A549 (cell line): ENCODE measurements around the gene ZNF304. TPM values are rescaled to one million over a fixed set of nuclear protein-coding genes. Genes with fewer than 3 reads are reported as not detected.

Experiments used
- ATAC-seq, 2 experiments: fragments of 200-7000 bp in 1 of 2; fragments of >200 bp in 1 of 2; cut with Nextera tagmentation in 1 of 2; cut with Tn5 transposase in 1 of 2; 3 replicates each; pipeline versions ENCODE4 v1.8.0 to v1.9.1; 2018 to 2020; ENCODE audit warnings: mild to moderate bottlenecking in 1 of 2, moderate library complexity in 1 of 2
- CTCF ChIA-PET: fragments of 300-600 bp; sonication (Branson Sonifier 250); formaldehyde crosslinking; extraction: SDS; loops from one replicate; lab custom pipeline; 2021; ENCODE audit warnings: antibody characterized with exemption, inconsistent platforms; lab: Yijun Ruan, JAX
- POLR2A ChIA-PET: fragments of 350-600 bp; formaldehyde crosslinking; extraction: SDS; loops from one replicate; lab custom pipeline; 2021; ENCODE audit warnings: antibody characterized with exemption, inconsistent platforms; lab: Yijun Ruan, JAX
- DNase-seq, 2 experiments: peaks; one replicate each; pipeline versions ENCODE4 v3.0.0 to v3.0.0-alpha.2; 2011 to 2016; ENCODE audit warnings: low read depth in 1 of 2, low spot score in 1 of 2
- FAIRE-seq: peaks from 2 replicates; lab custom pipeline; 2011; peaks lifted over from hg19 to GRCh38; lab: Jason Lieb, UNC
- H3K27ac ChIP-seq, 2 experiments: fragments of >200 bp; sonication (Bioruptor Twin); formaldehyde crosslinking; 3 replicates each; pipeline ENCODE4 v1.5.1; 2016 to 2017
- H3K4me1 ChIP-seq: fragments of >200 bp; sonication (Bioruptor Twin); formaldehyde crosslinking; 3 replicates; pipeline ENCODE4 v1.6.1; 2016
- H3K4me2 ChIP-seq: fragments of >200 bp; sonication (Bioruptor Twin); formaldehyde crosslinking; 3 replicates; pipeline ENCODE4 v1.6.1; 2016
- H3K4me3 ChIP-seq: fragments of >200 bp; sonication (Bioruptor Twin); formaldehyde crosslinking; 3 replicates; pipeline ENCODE4 v1.5.1; 2016
- H3K9me3 ChIP-seq: fragments of >200 bp; sonication (Bioruptor Twin); formaldehyde crosslinking; 3 replicates; pipeline ENCODE4 v1.6.1; 2016
- CBX2 ChIP-seq: fragments of 200-600 bp; sonication (generic); IDR thresholded peaks from 2 replicates; pipeline ENCODE4 v1.6.1; 2016; ENCODE audit warnings: low read depth, mild to moderate bottlenecking, borderline replicate concordance
- CEBPB ChIP-seq, 2 experiments: fragments of >200 bp in 1 of 2; sonication (Bioruptor Twin) in 1 of 2; formaldehyde crosslinking in 1 of 2; IDR thresholded peaks; 2 replicates each; pipeline ENCODE4 v1.6.1; 2012 to 2016
- CHD2 ChIP-seq: fragments of 150-350 bp; IDR thresholded peaks from 2 replicates; pipeline ENCODE4 v1.6.1; 2014; ENCODE audit warnings: low read length; ENCODE audit not compliant: partially characterized antibody
- CHD4 ChIP-seq: fragments of 200-600 bp; sonication (generic); IDR thresholded peaks from 2 replicates; pipeline ENCODE4 v1.6.1; 2016; ENCODE audit warnings: antibody characterized with exemption, mild to moderate bottlenecking, borderline replicate concordance
- FOSB ChIP-seq: fragments of 250-450 bp; sonication (Bioruptor Pico); IDR thresholded peaks from 2 replicates; pipeline ENCODE4 v1.5.0; 2020; ENCODE audit warnings: mild to moderate bottlenecking, moderate library complexity
- FOXS1 ChIP-seq: fragments of 250-450 bp; sonication (Bioruptor Pico); IDR thresholded peaks from 2 replicates; pipeline ENCODE4 v1.5.0; 2020; ENCODE audit warnings: mild to moderate bottlenecking, moderate library complexity
- GATA3 ChIP-seq: IDR thresholded peaks from 2 replicates; pipeline ENCODE4 v1.6.1; 2012; ENCODE audit warnings: borderline replicate concordance
- HOXA7 ChIP-seq: fragments of 250-450 bp; sonication (Bioruptor Pico); IDR thresholded peaks from 2 replicates; pipeline ENCODE4 v1.5.0; 2020; ENCODE audit warnings: mild to moderate bottlenecking, moderate library complexity
- KDM5A ChIP-seq: fragments of 200-600 bp; sonication (generic); IDR thresholded peaks from 2 replicates; pipeline ENCODE4 v1.6.1; 2016; ENCODE audit warnings: antibody characterized with exemption, mild to moderate bottlenecking
- MAFK ChIP-seq: fragments of 450-650 bp; IDR thresholded peaks from 2 replicates; pipeline ENCODE4 v1.6.1; 2014; ENCODE audit not compliant: partially characterized antibody
- POLR2AphosphoS2 ChIP-seq: conservative IDR thresholded peaks from 2 replicates; pipeline ENCODE4 v1.6.1; 2012; ENCODE audit warnings: low read length, improper control_type of control experiment, inconsistent platforms
- RAD21 ChIP-seq, 2 experiments: fragments of >200 bp in 1 of 2; sonication (Bioruptor Twin) in 1 of 2; formaldehyde crosslinking in 1 of 2; IDR thresholded peaks in 1 of 2; conservative IDR thresholded peaks in 1 of 2; 2 replicates in 1 of 2; 3 replicates in 1 of 2; pipeline ENCODE4 v1.6.1; 2012 to 2018; ENCODE audit warnings: inconsistent platforms in 1 of 2
- RFX5 ChIP-seq: fragments of 450-650 bp; IDR thresholded peaks from 2 replicates; pipeline ENCODE4 v1.7.1; 2014; ENCODE audit warnings: antibody characterized with exemption, mild to moderate bottlenecking, moderate library complexity
- ZFP36 ChIP-seq: fragments of 450-650 bp; IDR thresholded peaks from 2 replicates; pipeline ENCODE4 v1.6.1; 2014; ENCODE audit warnings: borderline replicate concordance; ENCODE audit not compliant: partially characterized antibody
- ZNF302 ChIP-seq: fragments of 250-450 bp; sonication (Bioruptor Pico); IDR thresholded peaks from 2 replicates; pipeline ENCODE4 v1.9.0; 2021; ENCODE audit warnings: inconsistent platforms, mild to moderate bottlenecking, moderate library complexity
- WGBS: methylation state at CpG from one replicate; pipeline ENCODE4 v1.1.6; 2017; ENCODE audit errors: missing lambda C conversion rate; 5-methylcytosine and 5-hydroxymethylcytosine counted together
- polyA minus RNA-seq: library from RNA; depleted of rRNA, polyadenylated mRNA; stranded (reverse); fragments of >200 nt; gene quantifications from 2 replicates; pipeline ENCODE4 v1.2.3, GENCODE V29; 2011; rRNA and poly(A)+ RNA removed
- polyA plus RNA-seq, 4 experiments: library from polyadenylated mRNA; depleted of rRNA in 3 of 4; stranded (reverse); fragments of >200 nt; fragmentation: RNase III in 1 of 4; extraction: RNeasy Plus Mini Kit Qiagen cat#74134 plus additional on column Dnase treatment in 1 of 4; gene quantifications; 2 replicates in 3 of 4; 3 replicates in 1 of 4; pipeline ENCODE4 v1.2.3, GENCODE V29; 2011 to 2017
- TF ChIP-seq, protein P1 (sequence below): IDR thresholded peaks from 2 replicates; pipeline ENCODE4 v1.6.1; 2012
- TF ChIP-seq, protein P2 (sequence below): IDR thresholded peaks from 2 replicates; pipeline ENCODE4 v1.6.1; 2012; ENCODE audit warnings: low read depth, borderline replicate concordance
- TF ChIP-seq, protein P3 (sequence below): fragments of 150-350 bp; IDR thresholded peaks from 2 replicates; pipeline ENCODE4 v1.6.1; 2014; ENCODE audit warnings: low read depth, mild to moderate bottlenecking, low read length
- TF ChIP-seq, protein P4 (sequence below): fragments of 250-450 bp; sonication (Bioruptor Pico); IDR thresholded peaks from 2 replicates; pipeline ENCODE4 v1.5.0; 2021; ENCODE audit warnings: mild to moderate bottlenecking, moderate library complexity, borderline replicate concordance

The ZNF304 gene
- 4.8 and 5.5 TPM in 2 replicates for polyA plus RNA-seq (2011; rRNA removed)
- 0.94 and 1.3 TPM in 2 replicates for polyA plus RNA-seq (2012; cell fraction: cytosol; rRNA removed)
- polyA plus RNA-seq (2012; cell fraction: nucleus; rRNA removed), result 0.91 and 1.3 TPM in 2 replicates
- polyA plus RNA-seq (2017; fragmentation: RNase III; extraction: RNeasy Plus Mini Kit Qiagen cat#74134 plus additional on column Dnase treatment), result 2.1 to 2.3 TPM (median 2.3 TPM) in 3 replicates
- polyA minus RNA-seq, result 9.0 and 10.3 TPM in 2 replicates

DNA sequence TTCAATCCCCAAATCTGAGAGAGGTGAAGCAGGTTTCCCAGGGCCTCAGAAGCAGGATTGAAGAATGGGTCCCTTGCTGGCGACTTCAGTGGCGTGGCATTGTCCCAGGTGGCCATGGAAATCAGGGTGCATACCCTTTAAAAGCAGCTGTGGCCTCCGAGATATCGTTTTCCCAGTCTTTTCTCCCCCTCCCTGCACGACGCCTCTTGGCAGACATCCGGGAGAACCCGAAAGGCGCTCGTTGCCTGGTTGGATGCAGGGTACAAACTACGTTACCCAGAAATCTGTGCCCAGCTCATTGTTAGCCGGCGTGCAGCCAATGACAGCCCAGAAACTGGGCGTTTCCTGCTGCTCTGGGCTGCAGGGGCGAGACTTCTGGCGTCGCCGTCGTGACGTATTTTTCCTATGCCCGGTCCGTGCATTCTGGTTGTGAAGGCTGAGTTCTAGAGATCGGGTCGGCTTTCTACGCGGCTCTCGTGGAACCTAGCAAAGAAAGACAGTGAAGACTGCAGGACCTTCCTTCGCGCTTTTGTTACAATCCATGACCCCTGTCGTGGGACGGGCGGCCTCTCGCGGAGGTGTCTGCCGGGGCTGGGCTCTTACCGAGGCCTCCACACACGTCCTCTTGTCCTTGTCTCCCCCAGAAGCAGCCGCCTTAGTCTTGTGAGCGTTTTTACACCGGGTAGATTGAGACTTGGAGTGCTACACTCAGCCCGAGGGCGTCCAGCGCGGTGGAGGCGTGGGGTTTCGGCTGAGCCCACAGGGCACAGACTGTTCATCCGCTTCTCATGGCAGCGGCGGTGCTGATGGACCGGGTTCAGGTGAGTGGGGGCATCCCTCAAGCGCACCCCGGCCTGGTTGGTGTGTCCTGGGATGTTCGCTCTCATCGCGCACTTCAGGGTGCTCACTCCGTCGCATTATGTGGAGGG lies at the start of gene ZNF304:
Gene ZNF304, plus strand, starts transcription at position 395 of the 929 bp plus-strand sequence. Its CDS starts 394 bp downstream, at position 789.
- peak within 1 kb of the TSS; percentile 43 to 76; a peak in 4 of 6 replicates for H3K27ac ChIP-seq
- POLR2A ChIA-PET, result interaction anchor here (0.8 to 1.4 kb wide), 2 partner anchors 12 to 111 kb away, joined by 4 to 12 read pairs; partner anchors contain the start of genes TRAPPC2B, ZNF547 and ZNF805
- TF ChIP-seq, protein P1, sequence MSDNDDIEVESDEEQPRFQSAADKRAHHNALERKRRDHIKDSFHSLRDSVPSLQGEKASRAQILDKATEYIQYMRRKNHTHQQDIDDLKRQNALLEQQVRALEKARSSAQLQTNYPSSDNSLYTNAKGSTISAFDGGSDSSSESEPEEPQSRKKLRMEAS, result peak; percentile 85
- TF ChIP-seq ZFP36 (no peak), CEBPB (IDR thresholded peaks at IDR 0.05) (no peak), GATA3 (0 out of 2 replicates have a peak, but pooled peaks have one; percentile 18)
- TF ChIP-seq, protein P2, sequence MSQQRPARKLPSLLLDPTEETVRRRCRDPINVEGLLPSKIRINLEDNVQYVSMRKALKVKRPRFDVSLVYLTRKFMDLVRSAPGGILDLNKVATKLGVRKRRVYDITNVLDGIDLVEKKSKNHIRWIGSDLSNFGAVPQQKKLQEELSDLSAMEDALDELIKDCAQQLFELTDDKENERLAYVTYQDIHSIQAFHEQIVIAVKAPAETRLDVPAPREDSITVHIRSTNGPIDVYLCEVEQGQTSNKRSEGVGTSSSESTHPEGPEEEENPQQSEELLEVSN, result peak; percentile 78; the same call in 1 of the 2 replicates
- ATAC-seq (peak; percentile 92 to 100), FAIRE-seq (peak; percentile 54), DNase-seq (peak; percentile 85 to 94)
- WGBS, result 16% methylated on average over 57 of the region's 57 CpGs
- H3K4me2 ChIP-seq, result peak within 1 kb of the TSS; percentile 53
- H3K9me3 ChIP-seq, result peaks cover 92% of the 10 kb centered on the region
- H3K4me3 ChIP-seq, result peak within 1 kb of the TSS; percentile 63
- no peaks in the 10 kb centered on the region for H3K4me1 ChIP-seq
- CTCF ChIA-PET, result no interaction called here

DNA sequence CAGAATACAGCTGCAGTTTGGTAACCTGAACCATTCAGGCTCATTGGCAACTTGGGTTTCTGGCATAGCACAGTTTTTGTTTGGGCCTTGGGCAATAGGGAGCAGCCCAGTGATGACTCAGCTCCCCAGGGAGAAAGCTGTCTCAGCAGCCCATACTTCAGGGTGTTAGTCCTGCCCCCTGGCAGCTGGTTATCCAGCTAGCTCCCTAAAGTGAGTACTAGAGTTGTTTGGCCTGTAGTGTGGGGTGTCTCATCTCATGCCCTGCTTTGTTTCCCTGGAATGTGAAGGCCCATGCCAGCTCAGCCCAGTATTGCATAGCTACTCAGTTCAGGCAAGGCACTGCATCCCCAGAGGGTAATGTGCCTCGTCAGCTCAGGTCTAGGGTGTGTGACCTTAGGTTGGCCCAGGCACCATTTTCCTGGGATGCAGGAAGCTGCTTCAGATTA lies 49.0 kb upstream of the ZNF304 start:
- no peak for TF ChIP-seq MAFK
- TF ChIP-seq, protein P3, sequence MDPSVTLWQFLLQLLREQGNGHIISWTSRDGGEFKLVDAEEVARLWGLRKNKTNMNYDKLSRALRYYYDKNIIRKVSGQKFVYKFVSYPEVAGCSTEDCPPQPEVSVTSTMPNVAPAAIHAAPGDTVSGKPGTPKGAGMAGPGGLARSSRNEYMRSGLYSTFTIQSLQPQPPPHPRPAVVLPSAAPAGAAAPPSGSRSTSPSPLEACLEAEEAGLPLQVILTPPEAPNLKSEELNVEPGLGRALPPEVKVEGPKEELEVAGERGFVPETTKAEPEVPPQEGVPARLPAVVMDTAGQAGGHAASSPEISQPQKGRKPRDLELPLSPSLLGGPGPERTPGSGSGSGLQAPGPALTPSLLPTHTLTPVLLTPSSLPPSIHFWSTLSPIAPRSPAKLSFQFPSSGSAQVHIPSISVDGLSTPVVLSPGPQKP, result no peak
- no peak for TF ChIP-seq ZFP36
- no peak for TF ChIP-seq POLR2AphosphoS2
- TF ChIP-seq ZNF302 (CRISPR knock-in tag), result no peak
- TF ChIP-seq RFX5, result no peak
- no peak for TF ChIP-seq FOSB (CRISPR knock-in tag)
- TF ChIP-seq, protein P2, result no peak
- TF ChIP-seq KDM5A, result no peak
- no peak for TF ChIP-seq CHD4
- TF ChIP-seq HOXA7 (CRISPR knock-in tag), result no peak
- no peak for TF ChIP-seq RAD21 (conservative IDR thresholded peaks at IDR 0.05 in 1 of 2, IDR thresholded peaks at IDR 0.05 in 1 of 2)
- no peak for TF ChIP-seq FOXS1 (CRISPR knock-in tag)
- TF ChIP-seq, protein P4, sequence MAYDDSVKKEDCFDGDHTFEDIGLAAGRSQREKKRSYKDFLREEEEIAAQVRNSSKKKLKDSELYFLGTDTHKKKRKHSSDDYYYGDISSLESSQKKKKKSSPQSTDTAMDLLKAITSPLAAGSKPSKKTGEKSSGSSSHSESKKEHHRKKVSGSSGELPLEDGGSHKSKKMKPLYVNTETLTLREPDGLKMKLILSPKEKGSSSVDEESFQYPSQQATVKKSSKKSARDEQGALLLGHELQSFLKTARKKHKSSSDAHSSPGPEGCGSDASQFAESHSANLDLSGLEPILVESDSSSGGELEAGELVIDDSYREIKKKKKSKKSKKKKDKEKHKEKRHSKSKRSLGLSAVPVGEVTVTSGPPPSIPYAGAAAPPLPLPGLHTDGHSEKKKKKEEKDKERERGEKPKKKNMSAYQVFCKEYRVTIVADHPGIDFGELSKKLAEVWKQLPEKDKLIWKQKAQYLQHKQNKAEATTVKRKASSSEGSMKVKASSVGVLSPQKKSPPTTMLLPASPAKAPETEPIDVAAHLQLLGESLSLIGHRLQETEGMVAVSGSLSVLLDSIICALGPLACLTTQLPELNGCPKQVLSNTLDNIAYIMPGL (CRISPR knock-in tag), result no peak
- no peak for TF ChIP-seq CHD2
- no peak for TF ChIP-seq CBX2
- ATAC-seq (peak; percentile 25 to 47; a peak in 3 of 6 replicates), FAIRE-seq (no peak), DNase-seq (no peak)
- Histone ChIP-seq H3K27ac (no peak overlapping the region), H3K4me1 (no peaks in the 10 kb centered on the region), H3K4me2 (no peak overlapping the region), H3K9me3 (peaks cover 93% of the 10 kb centered on the region), H3K4me3 (no peak overlapping the region)
- CTCF ChIA-PET, result no interaction called here
- WGBS, result 71% methylated on average over 1 of the region's 1 CpG
- POLR2A ChIA-PET, result no interaction called here
